Liver (tissue), 9 donors: ENCODE data around the gene GPC3. TPM values are rescaled to one million over a fixed set of nuclear protein-coding genes. Genes with fewer than 3 reads are reported as not detected.
"Not testable (repeated sequence)": the region's sequence is repeated elsewhere in the genome, so short reads cannot be mapped to it uniquely, and the experiment has no call there.

ENCODE experiments used
- DNase-seq: peaks from one replicate; pipeline ENCODE4 v3.0.0-alpha.2; 2017; ENCODE audit warnings: low spot score
- H3K27ac ChIP-seq, 2 donors: one replicate each; pipeline ENCODE4 v1.7.0; 2013; ENCODE audit warnings: inconsistent platforms in 2 of 2, low read length in 2 of 2, control low read depth in 1 of 2, low read depth in 1 of 2, mild to moderate bottlenecking in 1 of 2
- H3K27me3 ChIP-seq, 4 donors: one replicate each; pipeline versions ENCODE4 v1.6.1 to v1.7.0; 2013; ENCODE audit warnings: low read length in 3 of 4, inconsistent platforms in 1 of 4, mild to moderate bottlenecking in 1 of 4, moderate library complexity in 1 of 4; ENCODE audit not compliant: control insufficient read depth in 4 of 4, insufficient read depth in 4 of 4
- H3K36me3 ChIP-seq, 4 donors: one replicate each; pipeline versions ENCODE4 v1.6.1 to v1.7.0; 2013; ENCODE audit warnings: low read length in 3 of 4, mild to moderate bottlenecking in 3 of 4, low read depth in 1 of 4, moderate library complexity in 1 of 4; ENCODE audit not compliant: control insufficient read depth in 4 of 4, insufficient read depth in 3 of 4
- H3K4me1 ChIP-seq, 4 donors: one replicate each; pipeline versions ENCODE4 v1.6.1 to v1.7.0; 2013; ENCODE audit warnings: low read length in 3 of 4, mild to moderate bottlenecking in 3 of 4, moderate library complexity in 1 of 4; ENCODE audit not compliant: control insufficient read depth in 4 of 4, insufficient read depth in 4 of 4
- H3K4me3 ChIP-seq, 3 donors: one replicate each; pipeline versions ENCODE4 v1.6.1 to v1.7.0; 2013; ENCODE audit warnings: low read length in 3 of 3, control low read depth in 1 of 3, low read depth in 1 of 3, mild to moderate bottlenecking in 1 of 3
- H3K9ac ChIP-seq, 2 donors: one replicate each; pipeline ENCODE4 v1.7.0; 2013; ENCODE audit warnings: low read length in 2 of 2, mild to moderate bottlenecking in 2 of 2, moderate library complexity in 2 of 2, control low read depth in 1 of 2, low read depth in 1 of 2
- H3K9me3 ChIP-seq, 4 donors: one replicate each; pipeline versions ENCODE4 v1.6.1 to v1.7.0; 2013; ENCODE audit warnings: low read length in 3 of 4; ENCODE audit not compliant: control insufficient read depth in 4 of 4
- ATF3 ChIP-seq: IDR thresholded peaks from 2 replicates; pipeline ENCODE4 v1.6.1; 2016; ENCODE audit warnings: antibody characterized with exemption
- CTCF ChIP-seq: fragments of 150-350 bp; IDR thresholded peaks from 2 replicates; pipeline ENCODE4 v1.5.1; 2017; ENCODE audit warnings: improper control_type of control experiment, low read depth, low read length; ENCODE audit not compliant: missing input control
- EGR1 ChIP-seq, 2 donors: IDR thresholded peaks; 2 replicates each; pipeline ENCODE4 v1.6.1; 2016 to 2018; ENCODE audit warnings: antibody characterized with exemption in 2 of 2, low read depth in 2 of 2
- FOXA1 ChIP-seq: IDR thresholded peaks from 2 replicates; pipeline ENCODE4 v1.6.1; 2016; ENCODE audit warnings: antibody characterized with exemption
- FOXA2 ChIP-seq: IDR thresholded peaks from 2 replicates; pipeline ENCODE4 v1.6.1; 2016; ENCODE audit warnings: antibody characterized with exemption
- HNF4A ChIP-seq, 2 donors: conservative IDR thresholded peaks; 2 replicates each; pipeline ENCODE4 v1.6.1; 2016; ENCODE audit warnings: antibody characterized with exemption in 2 of 2, mild to moderate bottlenecking in 2 of 2
- HNF4G ChIP-seq: IDR thresholded peaks from 2 replicates; pipeline ENCODE4 v1.6.1; 2016; ENCODE audit warnings: antibody characterized with exemption
- JUND ChIP-seq, 2 donors: IDR thresholded peaks; 2 replicates each; pipeline ENCODE4 v1.6.1; 2016; ENCODE audit warnings: antibody characterized with exemption in 2 of 2
- NR2F2 ChIP-seq: IDR thresholded peaks from 2 replicates; pipeline ENCODE4 v1.6.1; 2016; ENCODE audit warnings: antibody characterized with exemption
- RAD21 ChIP-seq, 2 donors: IDR thresholded peaks; 2 replicates each; pipeline ENCODE4 v1.6.1; 2016; ENCODE audit warnings: antibody characterized with exemption in 2 of 2, mild to moderate bottlenecking in 2 of 2
- REST ChIP-seq: IDR thresholded peaks from 2 replicates; pipeline ENCODE4 v1.6.1; 2016; ENCODE audit warnings: antibody characterized with exemption, mild to moderate bottlenecking
- RXRA ChIP-seq, 2 donors: IDR thresholded peaks; 2 replicates each; pipeline ENCODE4 v1.6.1; 2017 to 2018; ENCODE audit warnings: antibody characterized with exemption in 2 of 2, mild to moderate bottlenecking in 1 of 2
- SP1 ChIP-seq: IDR thresholded peaks from 2 replicates; pipeline ENCODE4 v1.6.1; 2018; ENCODE audit warnings: antibody characterized with exemption, mild to moderate bottlenecking
- TAF1 ChIP-seq: conservative IDR thresholded peaks from 2 replicates; pipeline ENCODE4 v1.6.1; 2016; ENCODE audit warnings: antibody characterized with exemption, mild to moderate bottlenecking
- YY1 ChIP-seq: IDR thresholded peaks from 2 replicates; pipeline ENCODE4 v1.6.1; 2016; ENCODE audit warnings: antibody characterized with exemption, mild to moderate bottlenecking
- ZBTB33 ChIP-seq: IDR thresholded peaks from 2 replicates; pipeline ENCODE4 v1.6.1; 2016; ENCODE audit warnings: antibody characterized with exemption
- WGBS: extraction: QIAGEN DNeasy Blood & Tissue Kit; methylation state at CpG from one replicate; pipeline ENCODE4 v1.1.7; 2013; 5-methylcytosine and 5-hydroxymethylcytosine counted together
- polyA plus RNA-seq, 2 donors: library from polyadenylated mRNA; stranded (reverse) in 1 of 2; unstranded in 1 of 2; fragments of 200-250 nt in 1 of 2; fragments of >200 nt in 1 of 2; fragmentation: Nextera tagmentation in 1 of 2; extraction: Ambion mirVana in 1 of 2; gene quantifications; one replicate each; pipeline versions ENCODE4 v1.2.1 to v1.2.3, GENCODE V29; 2013 to 2015
- total RNA-seq, 2 donors: library from RNA; depleted of rRNA; stranded (reverse); fragments of >200 nt; gene quantifications; one replicate each; pipeline ENCODE4 v1.2.3, GENCODE V29; 2014
- donor health status: healthy.
- donor health status: healthy.
- donor health status: healthy.
- donor health status: healthy.
- donor health status: healthy.

GPC3 gene
- total and polyA plus RNA-seq, 4 donors, result 0.40 to 1,133 (median 1.5) TPM

- H3K27ac ChIP-seq, result no peak overlapping the region
- H3K4me3 ChIP-seq, result no peak overlapping the region
- DNase-seq, result no peak
- no peak overlapping the region for H3K9ac ChIP-seq
- H3K4me1 ChIP-seq, result no peaks in the 10 kb centered on the region
- H3K27me3 ChIP-seq, result no peaks in the 10 kb centered on the region
- no peak for TF ChIP-seq CTCF
- no peaks in the 10 kb centered on the region for H3K36me3 ChIP-seq
- H3K9me3 ChIP-seq, result no peaks in the 10 kb centered on the region
- WGBS, result 83% methylated on average over 4 of the region's 4 CpGs
These were observed 457.6 kb downstream of the GPC3 start for GRCh38 chrX:133527825-133528224.

- WGBS, result 28% methylated on average over 3 of the region's 3 CpGs
- no peak for TF ChIP-seq SP1
- no peak for TF ChIP-seq FOXA2
- no peak for TF ChIP-seq TAF1
- TF ChIP-seq ZBTB33, result no peak
- no peak for TF ChIP-seq RXRA (IDR thresholded peaks at IDR 0.05)
- TF ChIP-seq HNF4A (conservative IDR thresholded peaks at IDR 0.05), result no peak
- no peak for TF ChIP-seq FOXA1
- no peak for TF ChIP-seq ATF3
- TF ChIP-seq YY1, result no peak
- no peak for TF ChIP-seq REST
- TF ChIP-seq NR2F2, result no peak
- TF ChIP-seq RAD21 (IDR thresholded peaks at IDR 0.05), result no peak
- no peak for TF ChIP-seq CTCF
- TF ChIP-seq EGR1 (IDR thresholded peaks at IDR 0.05; ENCODE audit: low read depth in 2 of 2), result no peak
- TF ChIP-seq JUND (IDR thresholded peaks at IDR 0.05), result no peak
- TF ChIP-seq HNF4G, result no peak
- H3K27me3 ChIP-seq, result no peaks in the 10 kb centered on the region
- DNase-seq, result no peak
- H3K4me3 ChIP-seq, result no peak overlapping the region
- no peak overlapping the region for H3K9ac ChIP-seq
- no peaks in the 10 kb centered on the region for H3K9me3 ChIP-seq
- no peak overlapping the region for H3K27ac ChIP-seq
- no peaks in the 10 kb centered on the region for H3K36me3 ChIP-seq
- no peaks in the 10 kb centered on the region for H3K4me1 ChIP-seq
These were observed 458.0 kb downstream of the GPC3 start for GRCh38 chrX:133527415-133527814.

- WGBS, result 97% methylated on average over 3 of the region's 3 CpGs
- H3K9ac ChIP-seq, H3K9me3 ChIP-seq, DNase-seq, H3K27me3 ChIP-seq, H3K4me1 ChIP-seq, H3K36me3 ChIP-seq, H3K27ac ChIP-seq, H3K4me3 ChIP-seq: not testable (repeated sequence)
These were observed 458.6 kb downstream of the GPC3 start for GRCh38 chrX:133526773-133527172.
